SW480 (cell line): ENCODE results near the gene POLRMT.
"Not testable (repeated sequence)": the region's sequence is repeated elsewhere in the genome, so short reads cannot be mapped to it uniquely, and the experiment has no call there.

Source experiments
- DNase-seq: peaks from one replicate; pipeline ENCODE4 v3.0.0-alpha.2; 2016; ENCODE audit warnings: low spot score

Gene POLRMT

DNA sequence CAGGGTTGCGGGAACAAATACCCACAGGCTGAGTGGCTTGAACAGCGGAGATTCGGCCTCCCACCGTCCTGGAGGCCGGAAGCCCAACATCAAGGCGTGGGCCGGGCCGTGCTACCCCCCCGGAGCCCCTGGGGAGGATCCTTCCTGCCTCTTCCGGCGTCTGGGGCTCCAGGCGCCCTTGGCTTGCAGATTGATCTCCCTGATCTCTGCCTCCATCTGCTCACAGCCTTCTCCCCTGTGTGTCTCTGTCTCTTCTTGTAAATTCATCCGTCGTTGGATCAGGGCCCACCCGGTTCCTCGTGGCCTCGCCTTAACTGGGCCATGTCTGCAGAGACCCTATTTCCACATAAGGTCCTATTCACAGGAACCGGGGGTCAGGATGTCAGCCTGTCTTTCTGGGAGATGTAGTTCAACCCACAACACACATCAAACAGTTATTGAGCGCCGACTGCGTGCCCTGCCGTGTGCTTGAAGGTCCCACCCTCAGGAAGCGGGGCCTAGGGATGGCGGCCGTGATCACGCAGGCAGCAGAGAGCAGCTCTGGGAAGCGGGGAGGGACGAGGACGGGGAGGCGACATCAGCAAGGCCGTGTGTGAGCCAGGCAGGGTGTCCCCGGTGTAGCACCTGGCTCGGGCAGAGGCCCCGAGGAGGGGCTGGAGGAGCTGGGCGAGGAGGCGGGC is 22.4 kb downstream of the POLRMT start:
- peak; percentile 77 for DNase-seq

DNA sequence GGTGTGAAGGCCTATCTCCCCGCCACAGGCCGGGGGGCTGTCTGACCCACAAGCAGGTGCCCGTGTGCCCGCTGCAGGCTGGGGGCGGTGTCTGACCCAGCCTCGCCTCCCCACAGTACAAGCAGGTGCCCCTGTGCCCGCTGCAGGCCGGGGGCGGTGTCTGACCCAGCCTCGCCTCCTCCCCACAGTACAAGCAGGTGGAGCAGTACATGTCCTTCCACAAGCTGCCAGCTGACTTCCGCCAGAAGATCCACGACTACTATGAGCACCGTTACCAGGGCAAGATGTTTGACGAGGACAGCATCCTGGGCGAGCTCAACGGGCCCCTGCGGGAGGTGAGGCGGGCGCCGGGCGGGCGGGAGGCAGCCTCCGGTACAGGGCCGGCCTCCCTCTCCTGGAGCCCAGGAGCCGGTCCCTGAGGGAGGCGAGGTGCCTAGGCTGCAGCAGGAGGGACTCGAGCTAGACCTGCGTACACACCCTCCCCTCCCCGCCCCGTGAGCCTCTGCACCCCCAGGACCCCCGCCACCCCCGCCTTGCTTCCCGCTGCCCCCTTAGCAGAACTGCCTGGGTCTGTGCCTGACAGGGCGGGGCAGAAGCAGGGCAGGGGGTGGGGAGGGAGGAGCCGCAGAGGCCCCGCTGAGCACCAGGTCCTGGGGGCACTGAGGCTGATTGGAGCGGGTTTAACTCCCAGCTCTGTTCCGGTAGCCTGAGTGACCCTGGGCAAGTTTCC is 23.1 kb downstream of the POLRMT start:
- DNase-seq = peak; percentile 76

DNA sequence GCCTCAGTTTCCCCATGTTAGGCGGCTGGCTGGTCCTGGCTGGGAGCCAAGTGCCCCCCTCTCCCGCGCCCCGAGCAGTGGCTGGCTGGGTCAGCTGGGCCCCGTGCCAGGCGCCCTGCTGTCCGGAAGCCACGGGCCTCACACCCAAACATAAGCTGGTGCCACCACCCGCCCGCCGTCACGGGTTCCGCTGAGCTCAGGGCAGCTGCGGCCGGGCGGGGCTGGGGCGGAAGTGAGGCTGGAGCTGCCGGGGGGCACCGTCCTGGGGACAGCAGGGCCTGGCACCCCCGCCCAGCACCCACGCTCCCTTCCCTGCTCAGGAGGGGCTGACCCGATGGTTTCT is 24.4 kb downstream of the POLRMT start:
- DNase-seq = peak; percentile 37

DNA sequence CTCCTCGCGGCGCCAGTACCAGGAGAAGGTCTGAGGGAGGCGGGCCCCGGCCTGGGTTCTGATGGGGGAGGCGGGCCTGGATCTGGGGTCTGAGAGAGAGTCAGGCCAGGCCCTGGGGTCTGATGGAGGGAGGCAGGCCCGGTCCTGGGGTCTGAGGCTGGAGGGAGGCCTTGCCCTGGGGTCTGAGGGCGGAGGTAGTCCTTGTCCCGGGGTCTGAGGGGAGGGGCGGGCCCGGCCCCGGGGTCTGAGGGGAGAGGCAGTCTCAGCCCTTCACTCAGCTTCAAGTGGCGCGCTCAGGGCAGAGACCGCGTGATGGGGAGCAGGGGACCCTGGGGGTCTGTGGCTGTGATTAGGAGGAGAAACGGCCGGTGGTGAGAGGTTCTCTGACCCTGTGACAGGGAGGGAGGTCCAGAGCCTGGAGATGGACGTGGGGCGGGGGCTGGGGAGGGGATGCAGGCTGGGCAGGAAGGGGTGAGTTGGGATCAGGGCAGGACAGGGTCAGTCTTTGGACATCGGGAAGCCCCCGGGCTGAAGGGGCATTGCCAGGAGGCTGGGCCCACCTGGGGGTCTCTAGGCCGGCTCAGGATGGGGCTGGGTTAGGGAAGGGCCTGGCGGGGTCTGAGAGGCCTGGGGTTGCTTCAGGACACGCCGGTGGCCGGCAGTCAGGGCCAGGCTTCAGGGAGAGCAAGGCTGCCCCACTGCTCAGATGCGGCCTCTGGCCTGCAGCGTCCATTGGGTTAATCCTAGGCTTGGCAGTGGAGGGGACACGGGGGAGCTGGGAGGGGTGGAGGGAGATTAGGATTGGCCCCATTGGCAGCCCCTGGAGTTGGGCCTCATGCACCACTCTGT is 25.0 kb downstream of the POLRMT start:
- DNase-seq = no peak

DNA sequence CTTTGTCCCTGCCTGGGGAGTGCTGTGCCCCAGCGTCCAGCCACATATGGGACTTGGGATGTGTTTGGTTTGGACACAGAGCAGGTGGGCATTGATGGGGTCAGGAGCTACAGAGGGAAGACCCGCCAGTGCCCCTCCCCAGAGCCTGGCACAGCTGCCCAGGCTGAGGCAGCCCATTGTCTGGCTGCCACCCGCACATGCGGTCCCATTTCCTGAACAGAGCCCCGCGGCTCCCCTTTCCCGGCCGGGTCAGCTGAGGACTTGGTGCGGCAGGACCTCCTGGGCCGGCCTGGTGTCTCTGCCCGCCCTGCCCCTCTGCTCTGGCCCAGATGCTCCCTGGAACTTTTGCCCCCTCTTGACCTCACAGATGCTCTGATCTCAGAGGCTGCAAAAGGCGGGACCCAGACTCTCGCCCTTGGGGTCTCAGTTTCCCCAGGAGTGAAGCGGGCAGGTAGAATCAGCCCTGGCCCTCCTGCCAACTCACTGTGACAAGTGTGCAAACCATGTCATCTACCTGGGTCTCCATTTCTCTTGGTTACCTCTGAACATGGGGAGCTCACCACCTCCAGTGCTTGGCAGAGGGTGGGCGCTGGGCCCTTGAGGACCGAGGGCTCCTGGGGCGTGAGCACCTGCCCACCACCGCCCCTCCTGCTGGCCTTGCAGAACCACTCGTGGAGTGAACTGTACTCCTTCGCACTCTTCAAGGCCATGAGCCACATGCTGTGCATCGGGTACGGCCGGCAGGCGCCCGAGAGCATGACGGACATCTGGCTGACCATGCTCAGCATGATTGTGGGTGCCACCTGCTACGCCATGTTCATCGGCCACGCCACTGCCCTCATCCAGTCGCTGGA is 25.8 kb downstream of the POLRMT start:
- no peak for DNase-seq

DNA sequence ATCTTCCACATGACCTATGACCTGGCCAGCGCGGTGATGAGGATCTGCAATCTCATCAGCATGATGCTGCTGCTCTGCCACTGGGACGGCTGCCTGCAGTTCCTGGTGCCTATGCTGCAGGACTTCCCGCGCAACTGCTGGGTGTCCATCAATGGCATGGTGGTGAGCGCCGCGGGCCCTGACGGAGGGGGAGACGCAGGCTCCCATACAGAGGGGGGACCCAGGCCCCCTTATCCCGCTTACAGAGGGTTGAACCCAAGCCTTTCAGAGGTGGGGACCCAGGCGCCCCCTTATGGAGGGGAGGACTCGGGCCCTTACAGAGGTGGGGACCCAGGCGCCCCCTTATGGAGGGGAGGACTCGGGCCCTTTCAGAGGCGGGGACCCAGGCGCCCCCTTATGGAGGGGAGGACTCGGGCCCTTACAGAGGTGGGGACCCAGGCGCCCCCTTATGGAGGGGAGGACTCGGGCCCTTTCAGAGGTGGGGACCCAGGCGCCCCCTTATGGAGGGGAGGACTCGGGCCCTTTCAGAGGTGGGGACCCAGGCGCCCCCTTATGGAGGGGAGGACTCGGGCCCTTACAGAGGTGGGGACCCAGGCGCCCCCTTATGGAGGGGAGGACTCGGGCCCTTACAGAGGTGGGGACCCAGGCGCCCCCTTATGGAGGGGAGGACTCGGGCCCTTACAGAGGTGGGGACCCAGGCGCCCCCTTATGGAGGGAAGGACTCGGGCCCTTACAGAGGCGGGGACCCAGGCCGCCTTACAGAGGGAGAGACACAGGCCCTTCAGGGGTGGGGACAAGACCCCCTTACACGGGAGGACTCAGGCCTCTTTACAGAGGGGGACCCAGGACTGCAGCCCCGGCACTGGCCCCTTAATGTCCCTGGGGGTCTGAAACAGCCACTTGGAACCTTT is 28.0 kb downstream of the POLRMT start:
- DNase-seq = not testable (repeated sequence)

DNA sequence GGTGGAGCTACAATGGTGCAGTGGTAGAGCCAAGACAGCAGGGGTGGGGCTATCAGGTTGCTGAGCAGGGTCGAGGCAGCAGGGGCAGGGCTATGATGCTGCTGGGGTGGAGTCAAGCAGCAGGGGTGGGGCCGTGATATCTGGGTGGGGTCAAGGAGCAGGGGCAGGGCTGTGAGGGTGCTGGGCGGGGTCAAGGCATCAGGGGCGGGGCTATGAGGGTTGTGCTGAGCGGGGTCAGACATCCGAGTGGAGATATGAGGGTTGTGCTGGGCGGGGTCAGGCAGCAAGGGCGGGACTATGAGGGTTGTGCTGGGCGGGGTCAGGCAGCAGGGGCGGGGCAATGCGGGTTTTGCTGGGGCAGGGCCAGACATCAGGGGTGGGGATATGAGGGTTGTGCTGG is 29.0 kb downstream of the POLRMT start:
- no peak for DNase-seq

DNA sequence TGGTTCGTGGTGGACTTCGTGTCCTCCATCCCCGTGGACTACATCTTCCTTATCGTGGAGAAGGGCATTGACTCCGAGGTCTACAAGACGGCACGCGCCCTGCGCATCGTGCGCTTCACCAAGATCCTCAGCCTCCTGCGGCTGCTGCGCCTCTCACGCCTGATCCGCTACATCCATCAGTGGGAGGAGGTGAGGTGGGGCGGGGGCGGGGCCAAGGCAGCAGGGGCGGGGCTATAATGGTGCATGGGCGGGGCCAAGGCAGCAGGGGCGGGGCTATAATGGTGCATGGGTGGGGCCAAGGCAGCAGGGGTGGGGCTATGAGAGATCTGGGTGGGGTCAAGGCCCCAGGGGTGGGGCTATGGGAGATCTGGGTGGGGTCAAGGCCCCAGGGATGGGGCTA is 29.6 kb downstream of the POLRMT start:
- DNase-seq = not testable (repeated sequence)

DNA sequence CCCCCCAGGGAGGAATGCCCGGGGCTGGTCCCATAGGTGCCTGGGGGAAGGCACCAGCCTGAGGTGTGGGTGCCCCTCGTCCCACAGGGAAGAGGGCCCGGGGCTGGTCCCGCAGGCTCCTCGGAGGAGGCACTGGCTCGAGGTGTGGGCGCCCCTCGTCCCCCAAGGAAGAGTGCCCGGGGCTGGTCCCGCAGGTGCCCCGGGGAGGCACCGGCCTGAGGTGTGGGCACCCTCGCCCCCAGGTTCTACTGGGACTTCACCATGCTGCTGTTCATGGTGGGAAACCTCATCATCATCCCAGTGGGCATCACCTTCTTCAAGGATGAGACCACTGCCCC is 30.1 kb downstream of the POLRMT start:
- DNase-seq = not testable (repeated sequence)

DNA sequence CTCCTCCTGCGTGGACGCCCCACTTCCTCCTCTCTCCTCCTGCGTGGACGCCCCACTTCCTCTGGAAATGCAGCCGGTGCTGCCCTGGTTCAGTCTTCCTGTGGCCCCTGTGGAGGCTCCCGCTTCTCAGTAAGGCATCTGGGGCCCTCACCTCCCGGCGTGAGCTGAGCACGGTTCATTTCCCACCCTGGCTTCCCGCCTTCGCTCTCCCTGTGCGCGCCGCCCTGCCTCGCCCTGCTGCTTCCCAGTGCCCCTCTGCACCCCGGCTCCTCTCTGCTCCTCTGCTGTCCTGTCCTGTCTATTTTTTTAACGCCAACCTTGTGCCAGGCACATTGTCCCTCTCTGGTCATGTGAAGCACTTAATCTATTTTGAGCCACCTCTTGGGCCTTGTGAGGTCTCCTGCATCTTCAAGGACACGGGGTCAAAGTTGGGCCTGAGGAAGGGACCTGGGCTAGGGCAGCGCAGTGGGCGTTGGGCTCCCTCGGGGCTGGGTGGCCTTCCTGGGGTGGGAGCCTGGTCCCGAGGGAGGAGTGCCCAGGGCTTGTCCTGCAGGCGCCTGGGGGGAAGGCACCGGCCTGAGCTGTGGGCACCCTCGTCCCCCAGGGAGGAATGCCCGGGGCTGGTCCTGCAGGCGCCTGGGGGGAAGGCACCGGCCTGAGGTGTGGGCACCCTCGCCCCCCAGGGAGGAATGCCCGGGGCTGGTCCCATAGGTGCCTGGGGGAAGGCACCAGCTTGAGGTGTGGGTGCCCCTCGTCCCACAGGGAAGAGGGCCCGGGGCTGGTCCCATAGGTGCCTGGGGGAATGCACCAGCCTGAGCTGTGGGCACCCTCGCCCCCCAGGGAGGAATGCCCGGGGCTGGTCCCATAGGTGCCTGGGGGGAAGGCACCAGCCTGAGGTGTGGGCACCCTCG is 30.7 kb downstream of the POLRMT start:
- no peak for DNase-seq

DNA sequence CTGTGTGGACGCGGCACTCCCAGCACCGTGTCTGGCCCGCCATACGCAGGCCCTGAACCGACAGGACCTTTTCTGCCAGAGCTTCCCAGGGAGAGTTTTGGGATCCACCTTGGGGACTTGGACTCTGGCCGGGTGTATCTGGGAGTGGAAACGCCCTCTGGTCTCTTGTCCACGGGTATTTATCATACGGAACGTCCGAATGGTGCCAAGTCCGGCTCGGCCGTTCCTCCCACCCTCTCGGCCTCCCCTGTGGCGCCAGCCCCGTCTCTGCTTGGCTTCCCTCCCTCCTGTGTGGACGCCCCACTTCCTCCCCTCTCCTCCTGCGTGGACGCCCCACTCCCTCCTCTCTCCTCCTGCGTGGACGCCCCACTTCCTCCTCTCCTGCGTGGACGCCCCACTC is 31.5 kb downstream of the POLRMT start:
- DNase-seq = no peak

DNA sequence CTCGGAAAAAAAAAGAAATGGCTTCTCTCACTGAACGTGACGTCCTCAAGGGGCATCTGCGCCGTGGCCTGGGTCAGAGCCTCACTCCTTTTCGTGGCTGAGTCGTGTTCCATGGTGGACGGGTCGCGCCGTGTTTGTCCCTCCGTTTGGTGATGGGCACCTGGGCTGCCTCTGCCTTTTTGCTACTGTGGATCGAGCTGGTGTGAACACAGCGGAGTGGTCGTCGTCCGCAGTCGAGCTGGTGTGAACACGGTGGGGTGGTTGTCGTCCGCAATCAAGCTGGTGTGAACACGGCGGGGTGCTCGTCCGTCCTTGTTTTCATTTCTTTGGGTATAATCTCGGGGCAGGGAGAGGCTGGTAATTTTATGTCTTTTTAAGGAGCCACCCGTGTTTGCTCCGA is 32.0 kb downstream of the POLRMT start:
- DNase-seq = no peak

DNA sequence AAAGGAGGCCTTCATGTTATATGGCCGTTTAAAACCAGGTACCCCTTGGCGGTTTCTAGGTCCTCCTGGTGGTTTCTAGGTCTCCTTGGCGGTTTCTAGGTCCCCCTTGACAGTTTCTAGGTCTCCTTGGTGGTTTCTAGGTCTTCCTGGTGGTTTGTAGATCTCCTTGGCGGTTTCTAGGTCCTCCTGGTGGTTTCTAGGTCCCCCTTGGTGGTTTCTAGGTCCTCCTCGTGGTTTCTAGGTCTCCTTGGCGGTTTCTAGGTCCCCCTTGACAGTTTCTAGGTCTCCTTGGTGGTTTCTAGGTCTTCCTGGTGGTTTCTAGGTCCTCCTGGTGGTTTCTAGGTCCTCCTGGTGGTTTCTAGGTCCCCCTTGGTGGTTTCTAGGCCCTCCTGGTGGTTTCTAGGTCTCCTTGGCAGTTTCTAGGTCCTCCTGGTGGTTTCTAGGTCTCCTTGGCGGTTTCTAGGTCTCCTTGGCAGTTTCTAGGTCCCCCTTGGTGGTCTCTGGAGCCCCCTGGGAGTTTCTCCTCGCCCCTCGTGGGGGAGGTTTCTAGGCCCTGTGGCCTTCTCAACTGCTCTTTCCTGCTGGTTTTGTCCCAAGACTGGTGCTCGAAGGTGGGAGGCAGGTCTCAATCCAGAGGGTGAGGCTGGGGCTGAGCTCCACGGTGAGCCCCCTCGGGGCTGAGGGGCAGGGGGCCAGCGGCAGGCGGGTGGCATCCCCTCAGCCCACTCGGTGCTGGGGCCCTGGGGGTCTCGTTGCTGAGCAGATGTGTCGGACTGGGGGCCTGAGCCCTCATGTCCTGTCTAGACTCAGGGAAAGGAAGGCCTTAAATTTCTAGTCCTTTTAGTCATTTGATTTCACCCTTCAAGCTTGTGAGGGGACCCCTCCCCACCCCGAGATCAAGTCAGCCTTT is 35.7 kb downstream of the POLRMT start:
- DNase-seq = no peak

DNA sequence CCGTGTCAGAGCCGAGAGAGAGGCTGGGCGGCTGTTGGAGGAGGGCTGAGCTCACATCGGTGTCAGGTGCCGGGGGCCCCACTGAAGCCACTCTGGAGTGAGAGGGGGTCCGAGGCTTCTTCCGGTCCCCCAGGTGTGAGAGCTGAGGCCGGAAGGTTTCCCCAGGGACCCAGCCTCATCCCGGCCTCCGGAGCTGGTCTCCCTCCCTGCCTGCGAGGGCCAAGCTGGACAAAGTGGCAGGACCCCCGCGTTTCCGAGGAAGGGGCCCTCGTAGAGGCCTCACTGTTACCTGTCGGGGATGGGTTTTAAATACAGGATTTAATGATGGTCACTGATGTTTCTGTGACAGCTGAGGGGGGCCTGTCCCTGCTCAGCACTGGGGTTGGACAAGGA is 37.1 kb downstream of the POLRMT start:
- DNase-seq = no peak

DNA sequence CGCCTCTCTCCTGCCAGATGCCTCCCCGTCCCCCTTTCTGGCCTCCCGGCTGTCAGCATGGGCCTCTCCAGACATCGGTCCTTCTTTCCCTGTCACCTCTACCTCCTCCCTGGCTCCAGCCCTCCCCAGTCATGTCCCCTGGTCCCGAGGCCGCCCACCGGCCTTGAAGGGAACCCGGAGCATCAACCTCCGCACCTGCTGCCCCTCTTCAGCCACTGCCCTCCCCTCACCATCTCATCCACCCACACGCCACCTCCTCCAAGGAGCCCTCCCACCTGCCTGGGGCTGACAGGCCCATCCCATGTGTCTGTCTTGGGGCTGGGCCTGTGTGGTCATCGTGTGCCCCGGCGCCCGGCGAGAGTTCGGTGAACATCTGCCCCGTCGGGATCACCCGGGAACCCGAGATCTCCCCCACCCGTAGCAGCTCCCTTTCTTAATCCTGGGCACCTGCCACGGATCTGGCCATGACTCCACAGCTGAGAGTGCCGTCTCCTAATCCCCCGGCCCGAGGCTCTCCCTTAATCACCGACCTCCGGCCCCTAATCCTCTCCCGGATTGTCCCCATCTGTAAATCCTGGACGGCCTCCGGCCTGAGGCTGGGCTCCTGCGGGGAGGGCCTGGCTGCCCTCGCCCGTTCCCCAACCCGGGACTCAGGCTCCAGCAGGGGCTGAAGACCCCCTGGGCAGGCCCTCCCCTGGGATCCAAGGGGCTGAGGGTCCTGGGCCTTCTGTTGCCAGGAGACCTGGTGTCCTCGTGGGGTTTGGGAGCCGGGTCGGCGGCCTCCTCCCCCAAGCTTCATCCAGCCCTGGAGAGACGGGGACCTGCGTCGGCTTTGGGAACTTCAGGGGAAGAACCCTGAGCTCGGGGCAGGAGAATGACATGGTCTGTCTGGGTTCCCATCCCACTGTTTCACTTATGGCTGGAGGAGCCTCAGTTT is 37.7 kb downstream of the POLRMT start:
- no peak for DNase-seq

DNA sequence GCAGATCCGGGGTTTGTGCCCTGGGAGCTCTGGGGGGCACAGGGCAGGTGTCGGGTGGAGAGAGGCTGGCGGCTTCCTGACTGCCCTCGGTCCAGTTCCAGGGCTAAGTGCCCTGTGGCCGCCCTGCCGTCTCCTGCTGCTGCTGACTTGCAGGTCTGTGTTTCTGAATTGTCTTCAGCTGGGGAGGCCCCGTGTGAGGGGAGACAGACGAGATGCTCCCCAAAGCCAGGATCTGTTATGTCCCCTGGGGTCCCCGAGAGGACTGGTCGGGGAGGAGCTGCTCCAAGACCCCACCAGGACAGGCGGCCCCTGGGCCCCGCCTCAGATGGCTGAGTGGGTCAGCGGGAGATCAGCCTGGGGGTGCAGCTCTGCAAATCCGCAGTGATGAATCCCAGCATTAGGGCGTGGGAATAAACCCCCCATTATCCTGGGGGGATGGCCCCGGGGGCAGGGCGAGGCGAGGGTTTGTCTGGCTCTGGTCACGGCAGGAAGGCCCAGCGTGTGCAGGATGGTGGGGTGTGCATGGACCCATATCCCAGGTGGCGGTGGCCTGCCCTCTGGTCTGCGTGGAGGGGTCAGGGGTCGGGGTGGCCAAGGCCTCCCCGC is 39.0 kb downstream of the POLRMT start:
- no peak for DNase-seq

DNA sequence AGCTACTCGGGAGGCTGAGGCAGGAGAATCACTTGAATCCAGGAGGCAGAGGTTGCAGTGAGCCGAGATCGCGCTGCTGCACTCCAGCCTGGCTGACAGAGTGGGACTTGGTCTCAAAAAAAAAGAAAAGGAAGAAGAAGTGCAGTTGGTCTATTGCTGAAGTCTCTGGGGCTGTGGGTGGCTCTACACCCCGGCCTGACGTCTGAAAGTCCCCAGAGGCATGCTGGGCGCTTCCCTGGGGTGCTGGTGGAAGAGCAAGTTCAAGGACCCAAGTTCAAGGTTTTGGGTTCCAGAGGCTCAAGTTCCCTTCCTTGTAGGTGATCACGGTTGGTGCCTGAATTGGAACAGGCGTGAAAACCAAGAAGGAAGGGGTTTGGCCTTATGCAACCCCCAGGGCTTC is 39.8 kb downstream of the POLRMT start:
- DNase-seq = no peak
